Stimulated activated naive CD8-positive, alpha-beta T cell treated with anti-CD3 and anti-CD28 coated beads, Interleukin-15, amount 100 ng/mL, for 72 hours (primary cell): Measurements from ENCODE around the gene ACOX1.

ENCODE experiments used
- ATAC-seq: fragments of 150-1000 bp; cut with Tn5 transposase; 2 replicates; pipeline ENCODE4 v1.10.0; 2021; ENCODE audit warnings: mild to moderate bottlenecking, moderate library complexity
- DNase-seq, 2 donors: peaks; one replicate each; pipeline ENCODE4 v3.0.0; 2021 to 2022
- H3K27ac Mint-ChIP-seq, 2 donors: one replicate each; pipeline ENCODE4 v1.8.0; 2022; ENCODE audit warnings: mild to moderate bottlenecking in 2 of 2, mixed read lengths in 2 of 2, moderate library complexity in 2 of 2
- H3K27me3 Mint-ChIP-seq: one replicate; pipeline ENCODE4 v1.8.0; 2022; ENCODE audit warnings: mixed read lengths
- H3K4me1 Mint-ChIP-seq: one replicate; pipeline ENCODE4 v1.8.0; 2022; ENCODE audit warnings: mild to moderate bottlenecking, mixed read lengths
- H3K4me3 Mint-ChIP-seq, 2 donors: one replicate each; pipeline ENCODE4 v1.8.0; 2022; ENCODE audit warnings: mild to moderate bottlenecking in 2 of 2, mixed read lengths in 2 of 2, moderate library complexity in 1 of 2
- H3K9me3 Mint-ChIP-seq, 2 donors: one replicate each; pipeline ENCODE4 v1.8.0; 2022; ENCODE audit warnings: mixed read lengths in 2 of 2

ACOX1 gene

GRCh38 chr17:75914643-75915267 lies 64.2 kb downstream of the ACOX1 start:
- no peaks in the 10 kb centered on the region for H3K27me3 Mint-ChIP-seq
- no peak for ATAC-seq
- H3K9me3 Mint-ChIP-seq: no peaks in the 10 kb centered on the region
- no peak for DNase-seq
- H3K27ac Mint-ChIP-seq: no peak overlapping the region
- no peak overlapping the region for H3K4me3 Mint-ChIP-seq
- H3K4me1 Mint-ChIP-seq: peaks cover 6% of the 10 kb centered on the region

GRCh38 chr17:75913537-75914210 lies 65.3 kb downstream of the ACOX1 start:
- H3K4me1 Mint-ChIP-seq: peaks cover 12% of the 10 kb centered on the region
- no peak for DNase-seq
- H3K9me3 Mint-ChIP-seq: no peaks in the 10 kb centered on the region
- no peak overlapping the region for H3K4me3 Mint-ChIP-seq
- no peaks in the 10 kb centered on the region for H3K27me3 Mint-ChIP-seq
- peak overlapping the region in 1 of 2 donors; percentile 55 for H3K27ac Mint-ChIP-seq
- no peak for ATAC-seq

GRCh38 chr17:75910699-75911098 lies 68.3 kb downstream of the ACOX1 start:
- H3K4me3 Mint-ChIP-seq: no peak overlapping the region

GRCh38 chr17:75909812-75910274 lies 69.1 kb downstream of the ACOX1 start:
- no peaks in the 10 kb centered on the region for H3K27me3 Mint-ChIP-seq
- H3K4me3 Mint-ChIP-seq: no peak overlapping the region
- DNase-seq (no peak), ATAC-seq (no peak)
- peaks cover 27% of the 10 kb centered on the region for H3K4me1 Mint-ChIP-seq
- no peaks in the 10 kb centered on the region for H3K9me3 Mint-ChIP-seq
- H3K27ac Mint-ChIP-seq: no peak overlapping the region

More at GRCh38 chr17:75910699-75911098, 68.3 kb downstream of the ACOX1 start:
- Mint-ChIP-seq H3K9me3 (no peaks in the 10 kb centered on the region), H3K27me3 (no peaks in the 10 kb centered on the region), H3K4me1 (peaks cover 20% of the 10 kb centered on the region), H3K27ac (no peak overlapping the region)
- no peak for ATAC-seq
- no peak for DNase-seq

GRCh38 chr17:75909051-75909811 lies 69.7 kb downstream of the ACOX1 start:
- H3K27ac Mint-ChIP-seq: peak overlapping the region in 1 of 2 donors; percentile 57
- no peak overlapping the region for H3K4me3 Mint-ChIP-seq
- H3K9me3 Mint-ChIP-seq: no peaks in the 10 kb centered on the region
- no peak for ATAC-seq
- peaks cover 27% of the 10 kb centered on the region for H3K4me1 Mint-ChIP-seq
- no peak for DNase-seq
- H3K27me3 Mint-ChIP-seq: no peaks in the 10 kb centered on the region

- Mint-ChIP-seq H3K9me3 (no peaks in the 10 kb centered on the region), H3K27me3 (no peaks in the 10 kb centered on the region), H3K27ac (peak overlapping the region in 1 of 2 donors; percentile 27), H3K4me3 (no peak overlapping the region), H3K4me1 (peaks cover 35% of the 10 kb centered on the region)
- no peak for ATAC-seq
- no peak for DNase-seq
These were observed 70.8 kb downstream of the ACOX1 start for GRCh38 chr17:75908201-75908600.

GRCh38 chr17:75906143-75906884 lies 72.7 kb downstream of the ACOX1 start:
- Mint-ChIP-seq H3K27ac (no peak overlapping the region), H3K4me3 (peak overlapping the region in 1 of 2 donors; percentile 60), H3K4me1 (peaks cover 39% of the 10 kb centered on the region), H3K27me3 (no peaks in the 10 kb centered on the region), H3K9me3 (no peaks in the 10 kb centered on the region)
- no peak for DNase-seq
- no peak for ATAC-seq

- Mint-ChIP-seq H3K27ac (peak within 1 kb of the TSS; percentile 96 to 97), H3K4me3 (peak within 1 kb of the TSS; percentile 95 to 96), H3K4me1 (peaks cover 40% of the 10 kb centered on the region), H3K27me3 (no peaks in the 10 kb centered on the region), H3K9me3 (no peaks in the 10 kb centered on the region)
- ATAC-seq: peak; percentile 99
- DNase-seq: peak; percentile 99
These were observed 74.0 kb downstream of the ACOX1 start, which contains the start of gene MRPL38 for GRCh38 chr17:75904749-75905521. MRPL38 (minus strand) TSS chr17:75904884; CDS start chr17:75904875, 9 bp downstream.

- no peak overlapping the region for H3K4me3 Mint-ChIP-seq
These were observed 76.6 kb downstream of the ACOX1 start for GRCh38 chr17:75902406-75902805.

GRCh38 chr17:75901727-75902126 lies 77.2 kb downstream of the ACOX1 start:
- ATAC-seq: no peak
- no peaks in the 10 kb centered on the region for H3K27me3 Mint-ChIP-seq
- H3K4me3 Mint-ChIP-seq: no peak overlapping the region
- no peak for DNase-seq
- H3K9me3 Mint-ChIP-seq: no peaks in the 10 kb centered on the region
- no peak overlapping the region for H3K27ac Mint-ChIP-seq
- H3K4me1 Mint-ChIP-seq: peaks cover 42% of the 10 kb centered on the region

More at GRCh38 chr17:75902406-75902805, 76.6 kb downstream of the ACOX1 start:
- no peak overlapping the region for H3K27ac Mint-ChIP-seq
- peaks cover 38% of the 10 kb centered on the region for H3K4me1 Mint-ChIP-seq
- ATAC-seq (no peak), DNase-seq (no peak)
- no peaks in the 10 kb centered on the region for H3K27me3 Mint-ChIP-seq
- H3K9me3 Mint-ChIP-seq: no peaks in the 10 kb centered on the region

- Mint-ChIP-seq H3K4me1 (peaks cover 38% of the 10 kb centered on the region), H3K9me3 (no peaks in the 10 kb centered on the region), H3K4me3 (no peak overlapping the region), H3K27me3 (no peaks in the 10 kb centered on the region), H3K27ac (peak overlapping the region in 1 of 2 donors; percentile 71)
- DNase-seq (no peak), ATAC-seq (no peak)
These were observed 78.1 kb downstream of the ACOX1 start for GRCh38 chr17:75900691-75901533.

GRCh38 chr17:75899767-75900468 lies 79.0 kb downstream of the ACOX1 start:
- DNase-seq (no peak), ATAC-seq (no peak)
- no peaks in the 10 kb centered on the region for H3K27me3 Mint-ChIP-seq
- H3K9me3 Mint-ChIP-seq: no peaks in the 10 kb centered on the region
- H3K27ac Mint-ChIP-seq: no peak overlapping the region
- H3K4me1 Mint-ChIP-seq: peaks cover 40% of the 10 kb centered on the region
- H3K4me3 Mint-ChIP-seq: no peak overlapping the region

- ATAC-seq (no peak), DNase-seq (no peak)
- no peaks in the 10 kb centered on the region for H3K27me3 Mint-ChIP-seq
- H3K4me1 Mint-ChIP-seq: peaks cover 45% of the 10 kb centered on the region
- no peak overlapping the region for H3K4me3 Mint-ChIP-seq
- H3K9me3 Mint-ChIP-seq: no peaks in the 10 kb centered on the region
- H3K27ac Mint-ChIP-seq: no peak overlapping the region
These were observed 79.6 kb downstream of the ACOX1 start for GRCh38 chr17:75899353-75899752.
